Spleen (tissue), 11 donors: ENCODE data around the gene ARID5A. TPM values are rescaled to one million over a fixed set of nuclear protein-coding genes. Genes with fewer than 3 reads are reported as not detected.

Experiments
- DNase-seq: peaks from one replicate; pipeline ENCODE4 v3.0.0-alpha.2; 2020
- H3K27ac ChIP-seq, 8 donors: fragments of 200-600 bp; sonication (generic) in 7 of 8; 1 replicate in 4 of 8; 2 replicates in 4 of 8; pipeline versions ENCODE4 v1.5.0 to v1.8.0; 2016 to 2021; ENCODE audit warnings: inconsistent platforms in 4 of 8, mild to moderate bottlenecking in 4 of 8, moderate library complexity in 1 of 8
- H3K27me3 ChIP-seq, 7 donors: fragments of 200-600 bp; sonication (generic) in 6 of 7; replicated peaks in 1 of 7; 1 replicate in 4 of 7; 2 replicates in 3 of 7; pipeline versions ENCODE4 v1.5.0 to v1.8.0; 2016 to 2021; ENCODE audit warnings: inconsistent platforms in 3 of 7, mild to moderate bottlenecking in 1 of 7
- H3K36me3 ChIP-seq, 6 donors: fragments of 200-600 bp; sonication (generic) in 5 of 6; 1 replicate in 4 of 6; 2 replicates in 2 of 6; pipeline versions ENCODE4 v1.5.0 to v1.8.0; 2016 to 2021; ENCODE audit warnings: inconsistent platforms in 2 of 6
- H3K4me1 ChIP-seq, 6 donors: fragments of 200-600 bp; sonication (generic) in 5 of 6; 1 replicate in 3 of 6; 2 replicates in 3 of 6; pipeline versions ENCODE4 v1.5.0 to v1.8.0; 2016 to 2021; ENCODE audit warnings: inconsistent platforms in 3 of 6
- H3K4me3 ChIP-seq, 8 donors: fragments of 200-600 bp; sonication (generic) in 7 of 8; 1 replicate in 4 of 8; 2 replicates in 4 of 8; pipeline versions ENCODE4 v1.5.0 to v1.8.0; 2016 to 2021; ENCODE audit warnings: inconsistent platforms in 4 of 8, mild to moderate bottlenecking in 4 of 8, moderate library complexity in 2 of 8
- H3K9me3 ChIP-seq, 8 donors: fragments of 200-600 bp; sonication (generic) in 7 of 8; 1 replicate in 4 of 8; 2 replicates in 4 of 8; pipeline versions ENCODE4 v1.5.0 to v1.8.0; 2016 to 2021; ENCODE audit warnings: inconsistent platforms in 4 of 8
- CTCF ChIP-seq, 11 experiments: fragments of 200-600 bp in 7 of 11; fragments of 450-650 bp in 4 of 11; sonication (generic) in 4 of 11; IDR thresholded peaks in 8 of 11; conservative IDR thresholded peaks in 3 of 11; 1 replicate in 7 of 11; 2 replicates in 4 of 11; pipeline versions ENCODE4 v1.4.0 to v1.8.0; 2016 to 2021; ENCODE audit warnings: antibody characterized with exemption in 11 of 11, inconsistent platforms in 4 of 11, mild to moderate bottlenecking in 1 of 11
- POLR2A ChIP-seq, 3 donors: fragments of 450-650 bp; IDR thresholded peaks; one replicate each; pipeline ENCODE4 v1.5.1; 2017; ENCODE audit warnings: antibody characterized with exemption in 3 of 3, mild to moderate bottlenecking in 1 of 3
- POLR2AphosphoS5 ChIP-seq, 3 donors: sonication (generic); formaldehyde crosslinking; IDR thresholded peaks; one replicate each; pipeline ENCODE4 v1.5.1; 2017; ENCODE audit warnings: antibody characterized with exemption in 3 of 3
- WGBS, 5 donors: extraction: QIAGEN DNeasy Blood & Tissue Kit in 3 of 5; methylation state at CpG; one replicate each; pipeline versions ENCODE4 v1.1.5 to v1.1.7; 2013 to 2018; 5-methylcytosine and 5-hydroxymethylcytosine counted together
- intact Hi-C: fragments of 100-400 bp; cut with DNase I; formaldehyde crosslinking; loops from one replicate; pipeline ENCODE4 v1.15.0; 2023; ENCODE audit warnings: low total_unique reads
- polyA plus RNA-seq, 3 donors: library from polyadenylated mRNA; stranded (reverse); fragments of 200-250 nt; gene quantifications; one replicate each; pipeline ENCODE4 v1.2.1, GENCODE V29; 2013
- total RNA-seq, 7 donors: library from RNA; depleted of rRNA in 3 of 7; stranded (reverse); fragments of >200 nt in 3 of 7; fragmentation: NEBNext Ultra II Directional in 4 of 7; extraction: Animal tissue kit (Norgen Biotek cat#: 25700) in 4 of 7; gene quantifications; one replicate each; pipeline versions ENCODE4 v1.1.0 to v1.2.1, GENCODE V29; 2016 to 2021
- donor health status: healthy with polysubstance abuse.
- donor health status: DM: no; HTN: no; CAD: no; lungs with moderate emphysema.
- donor health status: DM: no; HTN: no; CAD: no.
- donor health status: Bipolar disorder and iron deficiency.
- donor health status: healthy.
- donor health status: DM: no; HTN: no; CAD: no.
- donor health status: DM: yes; HTN: yes; CAD: no.

The ARID5A gene
- total and polyA plus RNA-seq, 10 donors: 30.8 to 121 (median 48.9) TPM

DNA sequence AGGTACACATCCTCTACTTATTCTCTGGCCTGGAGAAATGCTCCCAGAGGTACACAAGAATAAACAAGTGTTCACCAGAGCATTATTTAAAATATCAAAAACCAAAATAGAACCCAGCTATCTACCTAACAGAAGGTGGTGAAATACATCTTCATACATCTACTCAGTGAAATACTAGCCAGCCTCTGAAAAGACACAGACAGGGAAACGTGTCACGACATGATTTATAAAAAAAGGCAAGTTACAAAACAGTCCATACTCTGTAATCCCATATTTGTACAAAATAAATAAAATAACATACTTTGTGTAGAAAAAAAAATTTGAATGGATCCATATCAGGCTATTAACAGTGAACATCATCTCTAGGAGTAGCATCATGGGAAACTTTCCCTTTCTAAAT, 63.4 kb downstream of the ARID5A start:
- 84 to 95% (median 91%) methylated on average over 2 of the region's 2 CpGs for whole genome bisulfite sequencing, 5 donors
- Histone ChIP-seq H3K27ac (no peak overlapping the region), H3K36me3 (peaks cover 3 to 100% (median 93%) of the 10 kb centered on the region in 6 donors)

GRCh38 chr2:96601382-96602292, 65.1 kb downstream of the ARID5A start:
- 88 to 93% (median 89%) methylated on average over 8 of the region's 8 CpGs for WGBS, 5 donors
- intact Hi-C loops: no loop called here
- H3K27me3 ChIP-seq: no peaks in the 10 kb centered on the region
- DNase-seq: no peak
- no peaks in the 10 kb centered on the region for H3K9me3 ChIP-seq
- H3K4me3 ChIP-seq: no peak overlapping the region
- H3K36me3 ChIP-seq: peaks cover 3 to 100% (median 96%) of the 10 kb centered on the region in 6 donors
- peak overlapping the region in 2 of 8 donors; percentile 35 to 38 for H3K27ac ChIP-seq
- TF ChIP-seq POLR2A (IDR thresholded peaks at IDR 0.05): no peak
- no peak for TF ChIP-seq POLR2AphosphoS5 (IDR thresholded peaks at IDR 0.05)
- TF ChIP-seq CTCF (IDR thresholded peaks at IDR 0.05 in 8 of 11, conservative IDR thresholded peaks at IDR 0.05 in 3 of 11): no peak
- peaks cover 0 to 20% (median 6%) of the 10 kb centered on the region in 6 donors for H3K4me1 ChIP-seq

More for the DNA sequence above, 63.4 kb downstream of the ARID5A start:
- Histone ChIP-seq H3K9me3 (no peaks in the 10 kb centered on the region), H3K4me1 (peaks cover 0 to 28% (median 11%) of the 10 kb centered on the region in 6 donors), H3K4me3 (no peak overlapping the region), H3K27me3 (no peaks in the 10 kb centered on the region)
- intact Hi-C loops: no loop called here
- no peak for DNase-seq
- TF ChIP-seq CTCF (IDR thresholded peaks at IDR 0.05 in 8 of 11, conservative IDR thresholded peaks at IDR 0.05 in 3 of 11) (no peak), POLR2AphosphoS5 (IDR thresholded peaks at IDR 0.05) (no peak), POLR2A (IDR thresholded peaks at IDR 0.05) (no peak)

Other genes starting within 250 kb of the ARID5A start
- 100 to 1,000 TPM; 110 to 139 (median 130) TPM for gene SNRNP200, start 231.2 kb upstream of the ARID5A start, total RNA-seq
- 10 to 100 TPM; 60.5 to 74.4 (median 73.6) TPM for gene SNRNP200, start 231.2 kb upstream of the ARID5A start, polyA plus RNA-seq
- 1 to 10 TPM; 2.9 to 6.6 (median 4.4) TPM for gene ITPRIPL1, start 211.4 kb upstream of the ARID5A start, total RNA-seq
- 1 to 10 TPM in 1 of 3 donors, under 1 TPM in 2; 0.80 to 1.4 (median 0.90) TPM for gene ITPRIPL1, start 211.4 kb upstream of the ARID5A start, polyA plus RNA-seq
- 1 to 10 TPM; 3.0 to 8.9 (median 5.0) TPM for gene NCAPH, start 201.0 kb upstream of the ARID5A start, total RNA-seq
- gene NCAPH, start 201.0 kb upstream of the ARID5A start, polyA plus RNA-seq: 1 to 10 TPM in 2 of 3 donors, under 1 TPM in 1; 0.83 to 6.0 (median 4.5) TPM
- under 1 TPM in 5 of 7 donors, not detected in 2; 0.32 to 0.98 (median 0.49) TPM for gene NEURL3, start 31.4 kb upstream of the ARID5A start, total RNA-seq
- 1 to 10 TPM in 1 of 3 donors, under 1 TPM in 2; 0.35 to 1.2 (median 0.79) TPM for gene NEURL3, start 31.4 kb upstream of the ARID5A start, polyA plus RNA-seq
- gene KANSL3, start 101.6 kb downstream of the ARID5A start, total RNA-seq: 10 to 100 TPM; 45.2 to 59.6 (median 51.1) TPM
- 10 to 100 TPM; 10.3 to 16.9 (median 15.3) TPM for gene KANSL3, start 101.6 kb downstream of the ARID5A start, polyA plus RNA-seq
- under 1 TPM in 5 of 7 donors, not detected in 2; 0.09 to 0.23 (median 0.13) TPM for gene FER1L5, start 106.0 kb downstream of the ARID5A start, total RNA-seq
- gene FER1L5, start 106.0 kb downstream of the ARID5A start, polyA plus RNA-seq: under 1 TPM in 2 of 3 donors, not detected in 1; 0.02 to 0.06 TPM
- 10 to 100 TPM in 4 of 7 donors, 1 to 10 TPM in 3; 8.7 to 15.4 (median 10.8) TPM for gene LMAN2L, start 203.3 kb downstream of the ARID5A start, total RNA-seq
- gene LMAN2L, start 203.3 kb downstream of the ARID5A start, polyA plus RNA-seq: 1 to 10 TPM; 5.8 to 7.1 (median 7.1) TPM
- gene CNNM4, start 224.2 kb downstream of the ARID5A start, total RNA-seq: 10 to 100 TPM in 3 of 7 donors, 1 to 10 TPM in 4; 5.7 to 14.4 (median 9.4) TPM
- 1 to 10 TPM; 1.5 to 3.3 (median 2.8) TPM for gene CNNM4, start 224.2 kb downstream of the ARID5A start, polyA plus RNA-seq